ENCODE measurements around the gene MLEC.

MLEC gene

GRCh38 chr12:120685522-120685921 lies 1.4 kb upstream of the MLEC start:
- no peak for DNase-seq (ENCODE audit: extremely low read depth, low read depth)
- H3K4me3 ChIP-seq (replicated peaks; ENCODE audit: low read depth, low read length) = peak overlapping the region; percentile 69; the same call in 1 of the 2 replicates
- no peak for TF ChIP-seq CTCF (IDR thresholded peaks at IDR 0.05; ENCODE audit: low read depth, low read length, missing control alignments)

GRCh38 chr12:120686151-120686689 lies 729 bp upstream of the MLEC start:
- H3K4me3 ChIP-seq (replicated peaks; ENCODE audit: low read depth, low read length) = peak overlapping the region; percentile 69
- TF ChIP-seq CTCF (IDR thresholded peaks at IDR 0.05; ENCODE audit: low read depth, low read length, missing control alignments) = no peak
- peak; percentile 91 for DNase-seq (ENCODE audit: extremely low read depth, low read depth)

- no peak for DNase-seq (ENCODE audit: extremely low read depth, low read depth)
- no peak for TF ChIP-seq CTCF (IDR thresholded peaks at IDR 0.05; ENCODE audit: low read depth, low read length, missing control alignments)
These were observed 785 bp downstream of the MLEC start for GRCh38 chr12:120687578-120688289.

GRCh38 chr12:120688527-120689071 lies 1.6 kb downstream of the MLEC start:
- DNase-seq (ENCODE audit: extremely low read depth, low read depth) = no peak
- no peak for TF ChIP-seq CTCF (IDR thresholded peaks at IDR 0.05; ENCODE audit: low read depth, low read length, missing control alignments)
- H3K4me3 ChIP-seq (replicated peaks; ENCODE audit: low read depth, low read length) = peak overlapping the region; percentile 69

More at GRCh38 chr12:120687578-120688289, 785 bp downstream of the MLEC start:
- H3K4me3 ChIP-seq (replicated peaks; ENCODE audit: low read depth, low read length) = peak overlapping the region; percentile 69

GRCh38 chr12:120689397-120690082 lies 2.6 kb downstream of the MLEC start:
- DNase-seq (ENCODE audit: extremely low read depth, low read depth) = no peak

GRCh38 chr12:120690083-120690450 lies 3.1 kb downstream of the MLEC start:
- TF ChIP-seq CTCF (IDR thresholded peaks at IDR 0.05; ENCODE audit: low read depth, low read length, missing control alignments) = no peak
- no peak for DNase-seq (ENCODE audit: extremely low read depth, low read depth)
- H3K4me3 ChIP-seq (replicated peaks; ENCODE audit: low read depth, low read length) = no peak overlapping the region

More at GRCh38 chr12:120689397-120690082, 2.6 kb downstream of the MLEC start:
- TF ChIP-seq CTCF (IDR thresholded peaks at IDR 0.05; ENCODE audit: low read depth, low read length, missing control alignments) = no peak
- H3K4me3 ChIP-seq (replicated peaks; ENCODE audit: low read depth, low read length) = peak overlapping the region; percentile 69
